AG10803 (cell line): ENCODE data around the gene OPRM1.

ENCODE experiments used
- DNase-seq: peaks from one replicate; pipeline ENCODE4 v3.0.0; 2010; ENCODE audit warnings: low read depth
- H3K4me3 ChIP-seq: 2 replicates; pipeline ENCODE4 v1.5.1; 2011; ENCODE audit warnings: mild to moderate bottlenecking, low read length, control low read depth
- TF ChIP-seq, protein P1 (sequence below): conservative IDR thresholded peaks from 2 replicates; pipeline ENCODE4 v1.5.1; 2011; ENCODE audit warnings: mild to moderate bottlenecking, low read length, control low read depth, inconsistent platforms

Gene OPRM1

DNA sequence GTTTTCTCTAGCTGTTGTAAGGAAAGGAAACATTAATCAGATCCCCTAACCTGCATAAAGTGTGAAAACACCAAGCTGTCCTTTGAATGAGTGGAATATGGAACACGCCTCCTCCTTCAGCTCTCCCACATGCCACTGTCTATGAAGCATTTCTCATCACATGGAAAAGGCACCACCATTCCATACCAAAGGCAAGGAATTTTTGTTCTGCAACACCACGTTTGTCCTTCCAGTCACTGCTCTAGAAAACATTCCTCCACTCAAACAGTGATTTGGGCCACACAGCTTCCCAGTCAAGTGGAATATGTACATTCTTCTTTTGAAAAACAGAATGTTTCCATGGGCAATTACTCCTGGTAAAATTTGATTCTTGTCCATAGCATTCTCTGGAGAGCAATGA, 120.1 kb downstream of the OPRM1 start:
- TF ChIP-seq, protein P1, sequence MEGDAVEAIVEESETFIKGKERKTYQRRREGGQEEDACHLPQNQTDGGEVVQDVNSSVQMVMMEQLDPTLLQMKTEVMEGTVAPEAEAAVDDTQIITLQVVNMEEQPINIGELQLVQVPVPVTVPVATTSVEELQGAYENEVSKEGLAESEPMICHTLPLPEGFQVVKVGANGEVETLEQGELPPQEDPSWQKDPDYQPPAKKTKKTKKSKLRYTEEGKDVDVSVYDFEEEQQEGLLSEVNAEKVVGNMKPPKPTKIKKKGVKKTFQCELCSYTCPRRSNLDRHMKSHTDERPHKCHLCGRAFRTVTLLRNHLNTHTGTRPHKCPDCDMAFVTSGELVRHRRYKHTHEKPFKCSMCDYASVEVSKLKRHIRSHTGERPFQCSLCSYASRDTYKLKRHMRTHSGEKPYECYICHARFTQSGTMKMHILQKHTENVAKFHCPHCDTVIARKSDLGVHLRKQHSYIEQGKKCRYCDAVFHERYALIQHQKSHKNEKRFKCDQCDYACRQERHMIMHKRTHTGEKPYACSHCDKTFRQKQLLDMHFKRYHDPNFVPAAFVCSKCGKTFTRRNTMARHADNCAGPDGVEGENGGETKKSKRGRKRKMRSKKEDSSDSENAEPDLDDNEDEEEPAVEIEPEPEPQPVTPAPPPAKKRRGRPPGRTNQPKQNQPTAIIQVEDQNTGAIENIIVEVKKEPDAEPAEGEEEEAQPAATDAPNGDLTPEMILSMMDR: no peak
- DNase-seq: no peak
- no peak overlapping the region for H3K4me3 ChIP-seq

DNA sequence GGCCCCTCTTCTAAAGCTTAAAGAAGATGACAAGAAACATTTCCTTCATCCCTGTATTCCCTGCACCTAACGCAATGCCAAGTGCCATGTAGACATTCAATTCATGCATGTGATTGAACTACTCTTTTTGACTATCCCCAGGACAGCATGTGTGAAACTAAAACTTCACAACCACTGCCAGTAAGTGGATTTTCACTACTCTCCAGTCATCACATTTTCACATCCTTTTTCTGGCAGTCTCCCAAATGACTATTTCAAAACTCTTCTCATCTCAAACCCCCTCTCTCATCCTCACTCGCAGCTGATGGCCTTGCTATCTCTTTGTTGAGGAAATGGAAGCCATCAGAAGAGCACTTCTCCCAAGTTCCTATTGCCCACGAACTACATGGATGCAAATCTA, 122.6 kb downstream of the OPRM1 start:
- no peak for DNase-seq
- H3K4me3 ChIP-seq: no peak overlapping the region
- TF ChIP-seq, protein P1: no peak

DNA sequence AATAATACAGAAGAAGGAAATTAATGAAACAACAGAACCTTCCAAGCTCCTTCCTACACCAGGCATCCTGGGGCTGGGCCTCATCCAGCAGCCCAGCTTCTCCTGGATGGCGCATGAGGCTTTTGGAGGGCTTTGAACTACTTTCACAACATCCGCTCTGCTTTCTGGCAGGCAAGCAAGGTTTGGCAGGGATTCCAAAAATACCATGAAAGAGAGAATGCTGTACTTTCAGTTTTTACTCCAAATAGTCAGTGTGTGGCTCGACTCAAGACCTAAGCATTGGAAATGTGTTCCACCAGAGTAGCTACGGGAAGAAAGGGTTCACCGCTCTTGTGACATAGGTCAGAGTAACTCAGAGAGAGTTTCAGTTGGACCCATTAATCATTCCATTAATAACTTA, 125.4 kb downstream of the OPRM1 start:
- peak; percentile 75 for DNase-seq
- TF ChIP-seq, protein P1: no peak
- H3K4me3 ChIP-seq: no peak overlapping the region

DNA sequence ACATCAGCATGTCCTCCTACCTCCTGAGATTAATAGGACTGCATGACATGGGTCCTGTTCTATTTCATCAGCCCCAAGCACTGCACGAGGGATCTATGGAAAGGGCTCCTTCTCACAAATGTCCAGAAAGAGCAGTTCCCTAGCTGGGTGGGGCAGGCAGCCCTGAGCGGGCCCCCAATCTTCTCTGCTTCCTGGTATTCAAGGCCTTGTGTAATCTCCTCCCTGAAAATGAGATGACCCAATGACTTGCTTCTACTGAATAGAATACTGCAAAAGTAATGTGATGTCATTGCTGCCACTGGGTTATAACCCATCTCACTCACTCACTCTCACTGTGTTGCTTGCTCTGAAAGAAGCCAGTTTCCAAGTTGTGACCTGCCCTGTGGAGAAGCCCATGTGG, 126.4 kb downstream of the OPRM1 start:
- no peak overlapping the region for H3K4me3 ChIP-seq
- DNase-seq: no peak
- TF ChIP-seq, protein P1: no peak

DNA sequence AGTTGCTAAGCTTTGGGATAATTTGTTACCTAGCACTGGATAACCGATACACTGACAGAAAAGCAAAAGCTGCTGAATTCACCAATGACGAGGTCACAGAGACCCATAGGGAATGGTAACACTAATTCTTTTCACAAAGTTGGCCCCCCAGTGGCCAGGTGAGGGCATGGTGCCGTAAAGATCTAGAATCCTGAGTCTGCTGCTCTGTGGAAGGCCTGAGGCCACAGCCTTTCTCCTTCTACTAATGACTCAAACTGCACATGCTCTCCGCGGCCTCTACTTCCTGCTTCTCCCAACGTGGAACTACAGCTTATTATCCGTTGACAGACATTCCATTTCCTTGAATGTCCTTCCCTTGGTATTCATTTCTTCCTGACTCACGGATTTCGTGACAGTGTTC, 127.1 kb downstream of the OPRM1 start:
- TF ChIP-seq, protein P1: no peak
- no peak for DNase-seq
- H3K4me3 ChIP-seq: no peak overlapping the region

DNA sequence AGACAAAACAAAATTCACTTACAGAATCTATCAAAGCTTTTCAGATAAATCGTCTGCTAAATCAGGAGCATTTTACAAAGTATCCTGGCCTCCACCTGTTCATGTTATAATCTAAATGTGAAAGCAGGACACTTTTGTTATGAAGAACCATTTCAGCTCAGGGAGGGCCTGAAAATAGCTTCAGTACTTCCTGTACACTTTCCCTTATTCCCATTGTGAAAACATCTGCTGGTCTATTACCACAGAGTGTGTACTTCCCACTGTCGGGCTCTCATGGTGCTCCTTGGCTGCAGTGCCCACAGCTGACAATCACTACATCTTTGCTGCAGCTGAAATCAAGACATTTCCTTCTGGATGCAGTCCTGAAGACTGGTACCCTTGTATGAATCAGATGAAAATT, 128.1 kb downstream of the OPRM1 start:
- DNase-seq: no peak
- H3K4me3 ChIP-seq: no peak overlapping the region
- TF ChIP-seq, protein P1: no peak

DNA sequence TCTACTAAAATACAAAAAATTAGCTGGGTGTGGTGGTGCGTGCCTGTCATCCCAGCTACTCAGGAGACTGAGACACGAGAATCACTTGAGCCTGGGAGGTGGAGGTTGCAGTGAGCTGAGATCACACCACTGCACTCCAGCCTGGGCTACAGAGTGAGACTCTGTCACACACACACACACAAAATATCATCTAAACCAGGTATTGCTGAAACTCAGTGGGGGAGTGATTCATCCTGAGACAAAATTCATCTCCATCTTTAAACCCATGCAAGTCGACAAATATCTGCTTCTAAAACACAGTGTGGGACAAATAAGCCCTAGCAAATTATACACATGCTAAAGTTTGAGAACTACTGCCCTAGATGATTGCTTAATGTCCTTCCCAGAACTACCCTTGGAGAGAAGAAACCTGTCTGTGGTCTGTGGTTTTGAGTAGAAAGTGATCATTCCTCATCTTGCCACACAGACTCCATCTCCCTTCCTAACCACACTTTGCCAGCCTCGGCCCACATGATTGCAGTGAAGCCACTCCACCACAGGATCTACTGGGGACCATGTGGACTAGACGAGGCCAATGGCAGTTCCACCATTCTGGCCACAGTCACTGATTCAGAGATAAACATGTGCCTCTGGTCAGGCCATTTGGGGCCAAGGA, 130.3 kb downstream of the OPRM1 start:
- TF ChIP-seq, protein P1: no peak
- no peak for DNase-seq

More for the DNA sequence above, 130.3 kb downstream of the OPRM1 start:
- H3K4me3 ChIP-seq: no peak overlapping the region
